ENCODE results near the gene KRT28.

KRT28 gene

GRCh38 chr17:40795019-40795667 is 4.6 kb downstream of the KRT28 start:
- no peak for ATAC-seq
- no peak for TF ChIP-seq BACH2 (CRISPR knock-in tag; IDR thresholded peaks at IDR 0.05; ENCODE audit: borderline replicate concordance)
- no peak for TF ChIP-seq OSR1 (CRISPR knock-in tag; IDR thresholded peaks at IDR 0.05)
- no peak for TF ChIP-seq ISL1 (CRISPR knock-in tag; IDR thresholded peaks at IDR 0.05)
- no peak for TF ChIP-seq ARNTL (CRISPR knock-in tag; IDR thresholded peaks at IDR 0.05; ENCODE audit: borderline replicate concordance, low read depth)
- no peak for TF ChIP-seq ZFP3 (CRISPR knock-in tag; IDR thresholded peaks at IDR 0.05)
- TF ChIP-seq, protein P1, sequence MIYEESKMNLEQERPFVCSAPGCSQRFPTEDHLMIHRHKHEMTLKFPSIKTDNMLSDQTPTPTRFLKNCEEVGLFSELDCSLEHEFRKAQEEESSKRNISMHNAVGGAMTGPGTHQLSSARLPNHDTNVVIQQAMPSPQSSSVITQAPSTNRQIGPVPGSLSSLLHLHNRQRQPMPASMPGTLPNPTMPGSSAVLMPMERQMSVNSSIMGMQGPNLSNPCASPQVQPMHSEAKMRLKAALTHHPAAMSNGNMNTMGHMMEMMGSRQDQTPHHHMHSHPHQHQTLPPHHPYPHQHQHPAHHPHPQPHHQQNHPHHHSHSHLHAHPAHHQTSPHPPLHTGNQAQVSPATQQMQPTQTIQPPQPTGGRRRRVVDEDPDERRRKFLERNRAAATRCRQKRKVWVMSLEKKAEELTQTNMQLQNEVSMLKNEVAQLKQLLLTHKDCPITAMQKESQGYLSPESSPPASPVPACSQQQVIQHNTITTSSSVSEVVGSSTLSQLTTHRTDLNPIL (CRISPR knock-in tag; IDR thresholded peaks at IDR 0.05; ENCODE audit: low read depth), result no peak
- no peak for TF ChIP-seq CSDC2 (CRISPR knock-in tag; IDR thresholded peaks at IDR 0.05)
- no peak for TF ChIP-seq POU6F1 (CRISPR knock-in tag; IDR thresholded peaks at IDR 0.05; ENCODE audit: borderline replicate concordance, low read depth)
- TF ChIP-seq ESRRG (CRISPR knock-in tag; IDR thresholded peaks at IDR 0.05), result no peak
- no peak for TF ChIP-seq ZNF70 (CRISPR knock-in tag; IDR thresholded peaks at IDR 0.05)
- TF ChIP-seq TOX (CRISPR knock-in tag; IDR thresholded peaks at IDR 0.05; ENCODE audit: borderline replicate concordance), result no peak
- TF ChIP-seq ZC3H10 (CRISPR knock-in tag; IDR thresholded peaks at IDR 0.05), result no peak
- TF ChIP-seq RARB (CRISPR knock-in tag; IDR thresholded peaks at IDR 0.05), result no peak
- no peak for TF ChIP-seq ZNF565 (CRISPR knock-in tag; conservative IDR thresholded peaks at IDR 0.05; ENCODE audit: low read depth)
- TF ChIP-seq, protein P2, sequence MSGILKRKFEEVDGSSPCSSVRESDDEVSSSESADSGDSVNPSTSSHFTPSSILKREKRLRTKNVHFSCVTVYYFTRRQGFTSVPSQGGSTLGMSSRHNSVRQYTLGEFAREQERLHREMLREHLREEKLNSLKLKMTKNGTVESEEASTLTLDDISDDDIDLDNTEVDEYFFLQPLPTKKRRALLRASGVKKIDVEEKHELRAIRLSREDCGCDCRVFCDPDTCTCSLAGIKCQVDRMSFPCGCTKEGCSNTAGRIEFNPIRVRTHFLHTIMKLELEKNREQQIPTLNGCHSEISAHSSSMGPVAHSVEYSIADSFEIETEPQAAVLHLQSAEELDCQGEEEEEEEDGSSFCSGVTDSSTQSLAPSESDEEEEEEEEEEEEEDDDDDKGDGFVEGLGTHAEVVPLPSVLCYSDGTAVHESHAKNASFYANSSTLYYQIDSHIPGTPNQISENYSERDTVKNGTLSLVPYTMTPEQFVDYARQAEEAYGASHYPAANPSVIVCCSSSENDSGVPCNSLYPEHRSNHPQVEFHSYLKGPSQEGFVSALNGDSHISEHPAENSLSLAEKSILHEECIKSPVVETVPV (CRISPR knock-in tag; IDR thresholded peaks at IDR 0.05), result no peak
- TF ChIP-seq, protein P3, sequence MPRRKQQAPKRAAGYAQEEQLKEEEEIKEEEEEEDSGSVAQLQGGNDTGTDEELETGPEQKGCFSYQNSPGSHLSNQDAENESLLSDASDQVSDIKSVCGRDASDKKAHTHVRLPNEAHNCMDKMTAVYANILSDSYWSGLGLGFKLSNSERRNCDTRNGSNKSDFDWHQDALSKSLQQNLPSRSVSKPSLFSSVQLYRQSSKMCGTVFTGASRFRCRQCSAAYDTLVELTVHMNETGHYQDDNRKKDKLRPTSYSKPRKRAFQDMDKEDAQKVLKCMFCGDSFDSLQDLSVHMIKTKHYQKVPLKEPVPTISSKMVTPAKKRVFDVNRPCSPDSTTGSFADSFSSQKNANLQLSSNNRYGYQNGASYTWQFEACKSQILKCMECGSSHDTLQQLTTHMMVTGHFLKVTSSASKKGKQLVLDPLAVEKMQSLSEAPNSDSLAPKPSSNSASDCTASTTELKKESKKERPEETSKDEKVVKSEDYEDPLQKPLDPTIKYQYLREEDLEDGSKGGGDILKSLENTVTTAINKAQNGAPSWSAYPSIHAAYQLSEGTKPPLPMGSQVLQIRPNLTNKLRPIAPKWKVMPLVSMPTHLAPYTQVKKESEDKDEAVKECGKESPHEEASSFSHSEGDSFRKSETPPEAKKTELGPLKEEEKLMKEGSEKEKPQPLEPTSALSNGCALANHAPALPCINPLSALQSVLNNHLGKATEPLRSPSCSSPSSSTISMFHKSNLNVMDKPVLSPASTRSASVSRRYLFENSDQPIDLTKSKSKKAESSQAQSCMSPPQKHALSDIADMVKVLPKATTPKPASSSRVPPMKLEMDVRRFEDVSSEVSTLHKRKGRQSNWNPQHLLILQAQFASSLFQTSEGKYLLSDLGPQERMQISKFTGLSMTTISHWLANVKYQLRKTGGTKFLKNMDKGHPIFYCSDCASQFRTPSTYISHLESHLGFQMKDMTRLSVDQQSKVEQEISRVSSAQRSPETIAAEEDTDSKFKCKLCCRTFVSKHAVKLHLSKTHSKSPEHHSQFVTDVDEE (CRISPR knock-in tag; IDR thresholded peaks at IDR 0.05), result no peak
- no peak for TF ChIP-seq ZFP30 (CRISPR knock-in tag; IDR thresholded peaks at IDR 0.05)
- TF ChIP-seq TCF4 (CRISPR knock-in tag; IDR thresholded peaks at IDR 0.05; ENCODE audit: borderline replicate concordance), result no peak
- no peak for TF ChIP-seq ZNF8 (CRISPR knock-in tag; IDR thresholded peaks at IDR 0.05)
- TF ChIP-seq GLIS3 (CRISPR knock-in tag; IDR thresholded peaks at IDR 0.05), result no peak

GRCh38 chr17:40794466-40794865 is 5.3 kb downstream of the KRT28 start:
- no peak for ATAC-seq
- no peak for TF ChIP-seq OSR1 (CRISPR knock-in tag; IDR thresholded peaks at IDR 0.05)
- no peak for TF ChIP-seq ZNF8 (CRISPR knock-in tag; IDR thresholded peaks at IDR 0.05)
- TF ChIP-seq, protein P3 (CRISPR knock-in tag; IDR thresholded peaks at IDR 0.05), result no peak
- TF ChIP-seq TOX (CRISPR knock-in tag; IDR thresholded peaks at IDR 0.05; ENCODE audit: borderline replicate concordance), result no peak
- TF ChIP-seq ZFP30 (CRISPR knock-in tag; IDR thresholded peaks at IDR 0.05), result no peak
- no peak for TF ChIP-seq GLIS3 (CRISPR knock-in tag; IDR thresholded peaks at IDR 0.05)
- no peak for TF ChIP-seq ZC3H10 (CRISPR knock-in tag; IDR thresholded peaks at IDR 0.05)
- TF ChIP-seq PPARA (CRISPR knock-in tag; IDR thresholded peaks at IDR 0.05; ENCODE audit: borderline replicate concordance), result no peak
- no peak for TF ChIP-seq ZFP3 (CRISPR knock-in tag; IDR thresholded peaks at IDR 0.05)
- no peak for TF ChIP-seq ARNTL (CRISPR knock-in tag; IDR thresholded peaks at IDR 0.05; ENCODE audit: borderline replicate concordance, low read depth)
- TF ChIP-seq ZNF70 (CRISPR knock-in tag; IDR thresholded peaks at IDR 0.05), result no peak
- no peak for TF ChIP-seq SNAI2 (CRISPR knock-in tag; IDR thresholded peaks at IDR 0.05)
